GM19468 (cell line): ENCODE measurements around the gene FBH1.
"Not testable (repeated sequence)": the region's sequence is repeated elsewhere in the genome, so short reads cannot be mapped to it uniquely, and the experiment has no call there.

Experiments used
- ATAC-seq: cut with Tn5 transposase; IDR thresholded peaks from one replicate; pipeline ENCODE4 v1.9.1; 2021; ENCODE audit warnings: mild to moderate bottlenecking, moderate library complexity, moderate number of reproducible peaks; ENCODE audit not compliant: unreplicated experiment; ENCODE audit errors: extremely low read depth

FBH1 gene

GRCh38 chr10:5935628-5936027, 45.6 kb downstream of the FBH1 start:
- ATAC-seq: no peak

- no peak for ATAC-seq
Measured at GRCh38 chr10:5937016-5937415, 47.0 kb downstream of the FBH1 start.

- ATAC-seq: no peak
Measured at GRCh38 chr10:5938291-5938690, 48.2 kb downstream of the FBH1 start.

- ATAC-seq: no peak
Measured at GRCh38 chr10:5940807-5941218, 50.8 kb downstream of the FBH1 start.

GRCh38 chr10:5941579-5941978, 51.5 kb downstream of the FBH1 start:
- ATAC-seq: no peak

- no peak for ATAC-seq
Measured at GRCh38 chr10:5942001-5942400, 52.0 kb downstream of the FBH1 start.

GRCh38 chr10:5942474-5942873, 52.4 kb downstream of the FBH1 start:
- no peak for ATAC-seq

- ATAC-seq: no peak
Measured at GRCh38 chr10:5943536-5943935, 53.5 kb downstream of the FBH1 start.

- no peak for ATAC-seq
Measured at GRCh38 chr10:5944389-5945189, 54.5 kb downstream of the FBH1 start.

GRCh38 chr10:5945190-5945509, 55.1 kb downstream of the FBH1 start:
- no peak for ATAC-seq

GRCh38 chr10:5945561-5946418, 55.7 kb downstream of the FBH1 start:
- ATAC-seq: no peak

- ATAC-seq: not testable (repeated sequence)
Measured at GRCh38 chr10:5946419-5946775, 56.4 kb downstream of the FBH1 start.

- ATAC-seq: no peak
Measured at GRCh38 chr10:5946786-5947185, 56.7 kb downstream of the FBH1 start.

- no peak for ATAC-seq
Measured at GRCh38 chr10:5947471-5948207, 57.6 kb downstream of the FBH1 start.

GRCh38 chr10:5948208-5948585, 58.2 kb downstream of the FBH1 start:
- ATAC-seq: no peak

- no peak for ATAC-seq
Measured at GRCh38 chr10:5949009-5949759, 59.1 kb downstream of the FBH1 start.

GRCh38 chr10:5951167-5951711, 61.2 kb downstream of the FBH1 start:
- no peak for ATAC-seq

GRCh38 chr10:5951721-5952407, 61.8 kb downstream of the FBH1 start:
- no peak for ATAC-seq

GRCh38 chr10:5952731-5953385, 62.8 kb downstream of the FBH1 start:
- no peak for ATAC-seq
